ENCODE results near the gene GFAP. TPM values are rescaled to one million over a fixed set of nuclear protein-coding genes. Genes with fewer than 3 reads are reported as not detected.

Gene GFAP
- total RNA-seq, 1 experiment from 2014 or later, result not detected

DNA sequence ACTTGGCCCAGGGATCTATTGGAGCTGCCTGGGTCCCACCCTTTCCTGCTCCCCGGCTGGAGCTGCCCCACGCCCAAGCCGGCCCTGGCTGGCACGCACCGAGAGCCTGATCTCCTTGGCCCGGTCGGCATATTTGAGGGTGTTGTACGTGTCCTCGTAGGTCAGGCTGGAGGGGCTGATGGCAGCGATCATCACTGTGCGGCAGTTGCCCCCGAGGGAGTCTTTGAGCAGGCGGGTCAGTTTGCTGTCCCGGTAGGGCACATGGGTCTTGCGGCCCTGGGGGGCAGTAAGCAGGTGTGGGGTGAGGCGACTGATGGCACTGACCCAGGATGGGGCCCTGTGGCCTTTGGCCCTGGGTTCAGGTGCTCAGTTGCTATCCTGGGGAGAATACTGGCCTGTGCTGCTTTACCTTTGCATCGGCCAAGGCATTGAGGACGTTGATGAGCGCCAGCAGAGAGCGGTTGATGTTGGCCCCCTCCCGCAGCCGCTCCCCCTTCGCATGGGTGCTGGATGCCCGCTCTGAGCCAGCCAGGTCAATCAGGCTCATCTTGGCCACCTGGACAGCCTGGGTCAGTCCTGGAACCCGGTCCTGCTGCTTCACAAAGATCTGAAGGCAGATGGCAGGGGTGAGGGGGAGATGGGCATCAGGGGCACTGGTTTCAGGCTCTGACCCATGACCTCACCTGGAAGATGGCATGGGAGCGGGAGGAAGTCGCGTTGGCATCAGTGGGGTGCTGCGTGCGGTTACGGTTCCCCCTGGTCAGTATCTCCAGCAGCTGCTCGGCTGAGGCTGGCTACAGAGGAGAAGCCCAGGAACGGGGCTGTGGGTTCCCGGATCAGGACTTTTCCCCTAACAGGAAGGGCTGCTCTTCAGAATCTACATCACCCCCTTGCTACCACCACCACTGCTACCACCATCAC lies 18.8 kb upstream of the GFAP start:
- Histone ChIP-seq H3K4me1 (ENCODE audit: insufficient read depth, low read length, poor library complexity, severe bottlenecking) (no peaks in the 10 kb centered on the region), H3K4me3 (ENCODE audit: low read depth, low read length, poor library complexity, severe bottlenecking) (no peak overlapping the region), H3K36me3 (ENCODE audit: insufficient read depth, low read length, poor library complexity, severe bottlenecking) (peaks cover 53% of the 10 kb centered on the region), H3K27me3 (replicated peaks; ENCODE audit: insufficient read depth, low read depth, low read length, poor library complexity) (no peaks in the 10 kb centered on the region), H3K27ac (ENCODE audit: low read depth, low read length, poor library complexity, severe bottlenecking) (no peak overlapping the region), H3K9me3 (ENCODE audit: low read depth, low read length, poor library complexity, severe bottlenecking) (no peaks in the 10 kb centered on the region)
- DNase-seq (ENCODE audit: low spot score), result no peak
- intact Hi-C loops (cut with micrococcal nuclease; ENCODE audit: unreplicated experiment), result no loop called here
- ChIA-PET CTCF (no interaction called here), POLR2A (ENCODE audit: low non-redundant PET) (no interaction called here)
- BruUV-seq (replicated peaks), result no TSS peak
- TF ChIP-seq EZH2 (IDR thresholded peaks at IDR 0.05; ENCODE audit: borderline replicate concordance, low read depth, low read length, poor library complexity, severe bottlenecking), result no peak
- TF ChIP-seq, protein P1, sequence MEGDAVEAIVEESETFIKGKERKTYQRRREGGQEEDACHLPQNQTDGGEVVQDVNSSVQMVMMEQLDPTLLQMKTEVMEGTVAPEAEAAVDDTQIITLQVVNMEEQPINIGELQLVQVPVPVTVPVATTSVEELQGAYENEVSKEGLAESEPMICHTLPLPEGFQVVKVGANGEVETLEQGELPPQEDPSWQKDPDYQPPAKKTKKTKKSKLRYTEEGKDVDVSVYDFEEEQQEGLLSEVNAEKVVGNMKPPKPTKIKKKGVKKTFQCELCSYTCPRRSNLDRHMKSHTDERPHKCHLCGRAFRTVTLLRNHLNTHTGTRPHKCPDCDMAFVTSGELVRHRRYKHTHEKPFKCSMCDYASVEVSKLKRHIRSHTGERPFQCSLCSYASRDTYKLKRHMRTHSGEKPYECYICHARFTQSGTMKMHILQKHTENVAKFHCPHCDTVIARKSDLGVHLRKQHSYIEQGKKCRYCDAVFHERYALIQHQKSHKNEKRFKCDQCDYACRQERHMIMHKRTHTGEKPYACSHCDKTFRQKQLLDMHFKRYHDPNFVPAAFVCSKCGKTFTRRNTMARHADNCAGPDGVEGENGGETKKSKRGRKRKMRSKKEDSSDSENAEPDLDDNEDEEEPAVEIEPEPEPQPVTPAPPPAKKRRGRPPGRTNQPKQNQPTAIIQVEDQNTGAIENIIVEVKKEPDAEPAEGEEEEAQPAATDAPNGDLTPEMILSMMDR (conservative IDR thresholded peaks at IDR 0.05; ENCODE audit: low read depth, low read length), result no peak

- no TSS peak for BruUV-seq (replicated peaks)
- no peak for DNase-seq (ENCODE audit: low spot score)
- no peak overlapping the region for H3K27ac ChIP-seq (ENCODE audit: low read depth, low read length, poor library complexity, severe bottlenecking)
- no peaks in the 10 kb centered on the region for H3K27me3 ChIP-seq (replicated peaks; ENCODE audit: insufficient read depth, low read depth, low read length, poor library complexity)
- POLR2A ChIA-PET (ENCODE audit: low non-redundant PET), result no interaction called here
- H3K4me3 ChIP-seq (ENCODE audit: low read depth, low read length, poor library complexity, severe bottlenecking), result no peak overlapping the region
- CTCF ChIA-PET, result no interaction called here
- intact Hi-C loops (cut with micrococcal nuclease; ENCODE audit: unreplicated experiment), result no loop called here
- H3K9me3 ChIP-seq (ENCODE audit: low read depth, low read length, poor library complexity, severe bottlenecking), result no peaks in the 10 kb centered on the region
- H3K4me1 ChIP-seq (ENCODE audit: insufficient read depth, low read length, poor library complexity, severe bottlenecking), result no peaks in the 10 kb centered on the region
- H3K36me3 ChIP-seq (ENCODE audit: insufficient read depth, low read length, poor library complexity, severe bottlenecking), result peaks cover 60% of the 10 kb centered on the region
- TF ChIP-seq, protein P1 (conservative IDR thresholded peaks at IDR 0.05; ENCODE audit: low read depth, low read length), result no peak
- TF ChIP-seq EZH2 (IDR thresholded peaks at IDR 0.05; ENCODE audit: borderline replicate concordance, low read depth, low read length, poor library complexity, severe bottlenecking), result no peak
Measured at GRCh38 chr17:44932787-44933097, 17.4 kb upstream of the GFAP start.

GRCh38 chr17:44932096-44932786 lies 16.9 kb upstream of the GFAP start:
- Histone ChIP-seq H3K9me3 (ENCODE audit: low read depth, low read length, poor library complexity, severe bottlenecking) (no peaks in the 10 kb centered on the region), H3K27me3 (replicated peaks; ENCODE audit: insufficient read depth, low read depth, low read length, poor library complexity) (no peaks in the 10 kb centered on the region), H3K4me3 (ENCODE audit: low read depth, low read length, poor library complexity, severe bottlenecking) (no peak overlapping the region), H3K4me1 (ENCODE audit: insufficient read depth, low read length, poor library complexity, severe bottlenecking) (no peaks in the 10 kb centered on the region), H3K36me3 (ENCODE audit: insufficient read depth, low read length, poor library complexity, severe bottlenecking) (peaks cover 60% of the 10 kb centered on the region), H3K27ac (ENCODE audit: low read depth, low read length, poor library complexity, severe bottlenecking) (no peak overlapping the region)
- DNase-seq (ENCODE audit: low spot score), result no peak
- TF ChIP-seq, protein P1 (conservative IDR thresholded peaks at IDR 0.05; ENCODE audit: low read depth, low read length), result no peak
- no peak for TF ChIP-seq EZH2 (IDR thresholded peaks at IDR 0.05; ENCODE audit: borderline replicate concordance, low read depth, low read length, poor library complexity, severe bottlenecking)
- BruUV-seq (replicated peaks), result no TSS peak
- CTCF ChIA-PET, result interaction anchor here (0.6 kb wide), 1 partner anchor 89 kb away, joined by 5 read pairs; no protein-coding TSS in a partner anchor
- intact Hi-C loops (cut with micrococcal nuclease; ENCODE audit: unreplicated experiment), result no loop called here
- POLR2A ChIA-PET (ENCODE audit: low non-redundant PET), result no interaction called here
